NCI-H524 treated with DMSO at 0.1 percent for 48 hours (cell line): ENCODE measurements around the gene VIPR1.
"Not testable (repeated sequence)": the region's sequence is repeated elsewhere in the genome, so short reads cannot be mapped to it uniquely, and the experiment has no call there.

Experiments used
- DNase-seq: peaks from one replicate; lab custom pipeline; 2025; lab: John Stamatoyannopoulos, UW

The VIPR1 gene

GRCh38 chr3:42579346-42579745 lies 76.9 kb downstream of the VIPR1 start:
- not testable (repeated sequence) for DNase-seq

- peak; percentile 16 for DNase-seq
These were observed 78.9 kb downstream of the VIPR1 start for GRCh38 chr3:42581400-42581708.

- DNase-seq = peak; percentile 38
These were observed 79.4 kb downstream of the VIPR1 start, which contains the start of gene SEC22C for GRCh38 chr3:42581709-42582473. Gene SEC22C (minus strand): TSS chr3:42581967. CDS start chr3:42569046, 12,921 bp downstream.

DNA sequence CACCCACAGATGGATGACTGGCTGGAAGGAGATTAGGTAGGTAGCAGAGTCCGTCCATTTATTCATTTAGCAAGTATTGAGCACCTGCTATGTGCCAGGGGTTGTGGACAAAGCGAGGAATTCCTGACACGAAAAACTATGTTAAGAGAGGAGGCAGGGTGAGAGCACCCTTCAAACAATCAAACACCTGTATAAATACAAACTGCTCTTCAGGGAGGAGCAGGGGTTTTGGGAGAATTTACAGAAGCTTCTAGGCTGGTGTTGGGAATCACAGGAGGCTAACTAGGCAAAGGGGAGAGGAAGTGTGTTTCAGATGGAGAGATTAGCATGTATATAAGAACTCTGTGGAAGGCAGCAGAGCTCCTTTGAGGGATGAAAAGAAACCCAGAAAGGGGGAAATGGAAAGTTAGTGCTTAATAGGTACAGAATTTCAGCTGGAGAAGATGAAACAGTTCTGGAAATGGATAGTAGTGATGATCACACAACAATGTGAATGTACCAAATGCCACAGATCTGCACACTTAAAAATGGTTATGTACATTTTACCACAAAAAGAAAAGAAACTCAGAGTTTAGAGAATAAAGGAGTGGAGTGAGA lies 80.1 kb downstream of the VIPR1 start:
- no peak for DNase-seq
